Measurements from ENCODE around the gene NOD1. TPM values are rescaled to one million over a fixed set of nuclear protein-coding genes. Genes with fewer than 3 reads are reported as not detected.
A peak's percentile ranks its signal among the peaks of the same experiment; 100 is the strongest.

The NOD1 gene
- total and polyA plus RNA-seq, 2 donors (not counting 1 experiment from before 2014, with no cell fraction given) = 20.6 to 28.8 TPM

DNA sequence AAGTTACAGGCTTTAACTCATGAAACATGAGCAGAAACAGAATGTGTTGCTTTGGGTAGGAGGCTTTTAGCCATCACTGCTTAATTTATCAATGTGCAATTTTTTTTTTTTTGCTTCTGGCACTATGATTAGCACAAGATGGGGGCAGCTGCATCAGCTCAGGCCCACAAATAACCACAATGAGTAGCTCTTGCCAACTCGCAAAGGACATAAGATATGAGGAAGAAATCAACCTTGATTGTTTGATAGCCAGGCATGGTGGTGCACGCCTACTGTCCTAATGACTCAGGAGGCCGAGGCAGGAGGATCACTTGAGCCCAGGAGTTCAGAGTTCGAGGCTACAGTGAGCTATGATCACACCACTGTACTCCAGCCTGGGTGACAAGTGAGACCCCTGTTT lies 12.3 kb downstream of the NOD1 start:
- TF ChIP-seq, protein P1, sequence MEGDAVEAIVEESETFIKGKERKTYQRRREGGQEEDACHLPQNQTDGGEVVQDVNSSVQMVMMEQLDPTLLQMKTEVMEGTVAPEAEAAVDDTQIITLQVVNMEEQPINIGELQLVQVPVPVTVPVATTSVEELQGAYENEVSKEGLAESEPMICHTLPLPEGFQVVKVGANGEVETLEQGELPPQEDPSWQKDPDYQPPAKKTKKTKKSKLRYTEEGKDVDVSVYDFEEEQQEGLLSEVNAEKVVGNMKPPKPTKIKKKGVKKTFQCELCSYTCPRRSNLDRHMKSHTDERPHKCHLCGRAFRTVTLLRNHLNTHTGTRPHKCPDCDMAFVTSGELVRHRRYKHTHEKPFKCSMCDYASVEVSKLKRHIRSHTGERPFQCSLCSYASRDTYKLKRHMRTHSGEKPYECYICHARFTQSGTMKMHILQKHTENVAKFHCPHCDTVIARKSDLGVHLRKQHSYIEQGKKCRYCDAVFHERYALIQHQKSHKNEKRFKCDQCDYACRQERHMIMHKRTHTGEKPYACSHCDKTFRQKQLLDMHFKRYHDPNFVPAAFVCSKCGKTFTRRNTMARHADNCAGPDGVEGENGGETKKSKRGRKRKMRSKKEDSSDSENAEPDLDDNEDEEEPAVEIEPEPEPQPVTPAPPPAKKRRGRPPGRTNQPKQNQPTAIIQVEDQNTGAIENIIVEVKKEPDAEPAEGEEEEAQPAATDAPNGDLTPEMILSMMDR (IDR thresholded peaks at IDR 0.05) = no peak
- TF ChIP-seq EZH2 (IDR thresholded peaks at IDR 0.05; ENCODE audit: borderline replicate concordance, insufficient read depth, low read depth, low read length, poor library complexity, severe bottlenecking) = no peak
- CTCF ChIA-PET = interaction anchor here (0.6 kb wide), 1 partner anchor 71 kb away, joined by 3 read pairs; no protein-coding TSS in a partner anchor
- POLR2A ChIA-PET = interaction anchor here (0.6 kb wide), 1 partner anchor 393 kb away, joined by 9 read pairs; no protein-coding TSS in a partner anchor
- 88% methylated on average over 4 of the region's 4 CpGs for WGBS (ENCODE audit: insufficient coverage)
- Mint-ChIP-seq H3K4me1 (peaks cover 92% of the 10 kb centered on the region), H3K27ac (peak overlapping the region; percentile 54), H3K27me3 (no peaks in the 10 kb centered on the region), H3K4me3 (no peak overlapping the region), H3K9me3 (ENCODE audit: insufficient read depth) (no peaks in the 10 kb centered on the region)
- H3K9ac ChIP-seq (ENCODE audit: low read length) = no peak overlapping the region
- H4K20me1 ChIP-seq (ENCODE audit: control insufficient read depth, insufficient read depth, low read length, poor library complexity, severe bottlenecking) = no peaks in the 10 kb centered on the region
- H3K79me2 ChIP-seq (ENCODE audit: control insufficient read depth, insufficient read depth, low read length) = peaks cover 94% of the 10 kb centered on the region
- intact Hi-C loops (cut with micrococcal nuclease) = no loop called here
- no peaks in the 10 kb centered on the region for H3K36me3 ChIP-seq (replicated peaks in 1 of 2; ENCODE audit: control extremely low read depth in 1 of 2, control insufficient read depth in 1 of 2, extremely low read depth in 1 of 2, insufficient read depth in 2 of 2, low read length in 1 of 2)
- H3K4me2 ChIP-seq (replicated peaks; ENCODE audit: low read depth, low read length, poor library complexity, severe bottlenecking) = no peak overlapping the region
- no peak overlapping the region for H2AFZ ChIP-seq (ENCODE audit: insufficient read depth, low read depth, low read length, poor library complexity, severe bottlenecking)
- peaks cover 62 to 68% of the 10 kb centered on the region in 2 donors for H3K4me1 ChIP-seq (ENCODE audit: control insufficient read depth in 2 of 2, insufficient read depth in 2 of 2, low read length in 2 of 2)
- no peak overlapping the region for H3K27ac ChIP-seq (ENCODE audit: low read length in 2 of 2)
- no peaks in the 10 kb centered on the region for H3K9me3 ChIP-seq (ENCODE audit: control extremely low read depth in 1 of 3, control insufficient read depth in 2 of 3, insufficient read depth in 1 of 3, low read length in 2 of 3)
- ATAC-seq (ENCODE audit: low read depth) (no peak), DNase-seq (no peak)
- H3K4me3 ChIP-seq (ENCODE audit: control extremely low read depth in 1 of 5, extremely low read depth in 1 of 5, insufficient read depth in 1 of 5, low read depth in 2 of 5, low read length in 4 of 5) = no peak overlapping the region
- no peaks in the 10 kb centered on the region for H3K27me3 ChIP-seq (replicated peaks in 1 of 4; ENCODE audit: control extremely low read depth in 1 of 4, control insufficient read depth in 3 of 4, insufficient read depth in 4 of 4, low read length in 3 of 4)

DNA sequence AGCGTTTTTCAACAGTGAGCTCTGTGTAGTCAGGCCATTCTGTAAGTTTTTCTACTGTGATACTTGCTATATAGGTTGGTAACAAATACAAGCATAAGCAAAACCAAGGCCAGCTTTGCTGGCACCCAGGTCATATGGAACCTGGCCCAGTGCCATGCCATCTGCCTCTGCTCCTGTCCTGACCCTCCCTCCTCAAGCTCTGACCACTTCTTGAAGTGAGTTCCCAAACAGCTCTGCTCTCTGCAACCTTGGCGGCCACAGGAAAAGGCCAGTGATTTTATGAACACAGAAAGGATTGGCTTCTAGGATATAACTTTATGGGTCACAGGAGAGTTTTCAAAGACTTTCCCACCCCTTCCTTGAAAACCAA lies 12.8 kb downstream of the NOD1 start:
- intact Hi-C loops (cut with micrococcal nuclease) = no loop called here
- peaks cover 87% of the 10 kb centered on the region for H3K4me1 Mint-ChIP-seq
- no peak overlapping the region for H3K4me3 ChIP-seq (ENCODE audit: control extremely low read depth in 1 of 5, extremely low read depth in 1 of 5, insufficient read depth in 1 of 5, low read depth in 2 of 5, low read length in 4 of 5)
- no peak overlapping the region for H3K9ac ChIP-seq (ENCODE audit: low read length)
- H3K27ac Mint-ChIP-seq = peak overlapping the region; percentile 15
- H3K79me2 ChIP-seq (ENCODE audit: control insufficient read depth, insufficient read depth, low read length) = peaks cover 90% of the 10 kb centered on the region
- no peak overlapping the region for H2AFZ ChIP-seq (ENCODE audit: insufficient read depth, low read depth, low read length, poor library complexity, severe bottlenecking)
- H3K27ac ChIP-seq (ENCODE audit: low read length in 2 of 2) = no peak overlapping the region
- H3K9me3 ChIP-seq (ENCODE audit: control extremely low read depth in 1 of 3, control insufficient read depth in 2 of 3, insufficient read depth in 1 of 3, low read length in 2 of 3) = no peaks in the 10 kb centered on the region
- POLR2A ChIA-PET = interaction anchor here (0.6 to 0.7 kb wide), 2 partner anchors 231 to 393 kb away, joined by 3 to 9 read pairs; no protein-coding TSS in a partner anchor
- H3K4me1 ChIP-seq (ENCODE audit: control insufficient read depth in 2 of 2, insufficient read depth in 2 of 2, low read length in 2 of 2) = peaks cover 58 to 63% of the 10 kb centered on the region in 2 donors
- CTCF ChIA-PET = interaction anchor here (1.4 to 1.5 kb wide), 2 partner anchors 13 to 17 kb away, joined by 3 to 6 read pairs; partner anchors contain the start of gene NOD1
- no CpG with 5 or more reads among the region's 2 CpGs for WGBS (ENCODE audit: insufficient coverage)
- H3K4me3 Mint-ChIP-seq = no peak overlapping the region
- ATAC-seq (ENCODE audit: low read depth) (no peak), DNase-seq (no peak)
- no peak overlapping the region for H3K4me2 ChIP-seq (replicated peaks; ENCODE audit: low read depth, low read length, poor library complexity, severe bottlenecking)
- H3K27me3 ChIP-seq (replicated peaks in 1 of 4; ENCODE audit: control extremely low read depth in 1 of 4, control insufficient read depth in 3 of 4, insufficient read depth in 4 of 4, low read length in 3 of 4) = no peaks in the 10 kb centered on the region
- no peaks in the 10 kb centered on the region for H3K9me3 Mint-ChIP-seq (ENCODE audit: insufficient read depth)
- no peaks in the 10 kb centered on the region for H4K20me1 ChIP-seq (ENCODE audit: control insufficient read depth, insufficient read depth, low read length, poor library complexity, severe bottlenecking)
- TF ChIP-seq EZH2 (IDR thresholded peaks at IDR 0.05; ENCODE audit: borderline replicate concordance, insufficient read depth, low read depth, low read length, poor library complexity, severe bottlenecking) = no peak
- TF ChIP-seq, protein P1 (IDR thresholded peaks at IDR 0.05) = no peak
- no peaks in the 10 kb centered on the region for H3K27me3 Mint-ChIP-seq
- H3K36me3 ChIP-seq (replicated peaks in 1 of 2; ENCODE audit: control extremely low read depth in 1 of 2, control insufficient read depth in 1 of 2, extremely low read depth in 1 of 2, insufficient read depth in 2 of 2, low read length in 1 of 2) = no peaks in the 10 kb centered on the region
